ENCODE results near the gene FGF14. TPM values are rescaled to one million over a fixed set of nuclear protein-coding genes. Genes with fewer than 3 reads are reported as not detected.

FGF14 gene
- total RNA-seq, 1 donor from 2014 or later, result not detected

DNA sequence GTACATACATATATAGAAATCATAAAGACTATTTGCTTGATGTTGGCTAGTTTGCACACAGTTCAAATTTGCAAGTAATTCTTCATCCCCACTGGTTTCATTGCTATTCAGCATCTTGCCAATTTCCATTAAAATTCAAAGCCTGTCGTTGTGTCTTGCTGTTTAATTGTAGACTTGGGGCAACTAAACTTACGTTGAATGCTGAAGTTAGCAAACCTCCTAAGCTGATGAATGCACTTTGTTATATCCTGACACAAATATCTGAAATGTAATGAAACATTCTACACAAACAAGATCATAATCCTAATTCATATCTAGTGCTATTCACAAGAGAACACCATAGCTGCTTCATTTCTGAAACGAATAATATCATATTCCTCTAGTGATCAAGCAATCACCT lies 568.2 kb downstream of the FGF14 start:
- intact Hi-C loops (cut with micrococcal nuclease), result no loop called here
- H3K27me3 Mint-ChIP-seq (ENCODE audit: insufficient read depth), result no peaks in the 10 kb centered on the region

GRCh38 chr13:101830035-101830434 lies 571.8 kb downstream of the FGF14 start:
- Mint-ChIP-seq H3K4me3 (no peak overlapping the region), H3K36me3 (ENCODE audit: low read depth) (no peaks in the 10 kb centered on the region), H3K9me3 (no peaks in the 10 kb centered on the region), H3K27ac (no peak overlapping the region), H3K27me3 (ENCODE audit: insufficient read depth) (no peaks in the 10 kb centered on the region), H3K4me1 (ENCODE audit: low read depth) (no peaks in the 10 kb centered on the region)
- DNase-seq (ENCODE audit: low spot score), result no peak
- intact Hi-C loops (cut with micrococcal nuclease), result no loop called here

More for the DNA sequence above, 568.2 kb downstream of the FGF14 start:
- no peak for DNase-seq (ENCODE audit: low spot score)
- no peak overlapping the region for H3K4me3 Mint-ChIP-seq
- no peak overlapping the region for H3K27ac Mint-ChIP-seq
- H3K36me3 Mint-ChIP-seq (ENCODE audit: low read depth), result no peaks in the 10 kb centered on the region
- H3K9me3 Mint-ChIP-seq, result no peaks in the 10 kb centered on the region
- H3K4me1 Mint-ChIP-seq (ENCODE audit: low read depth), result no peaks in the 10 kb centered on the region

DNA sequence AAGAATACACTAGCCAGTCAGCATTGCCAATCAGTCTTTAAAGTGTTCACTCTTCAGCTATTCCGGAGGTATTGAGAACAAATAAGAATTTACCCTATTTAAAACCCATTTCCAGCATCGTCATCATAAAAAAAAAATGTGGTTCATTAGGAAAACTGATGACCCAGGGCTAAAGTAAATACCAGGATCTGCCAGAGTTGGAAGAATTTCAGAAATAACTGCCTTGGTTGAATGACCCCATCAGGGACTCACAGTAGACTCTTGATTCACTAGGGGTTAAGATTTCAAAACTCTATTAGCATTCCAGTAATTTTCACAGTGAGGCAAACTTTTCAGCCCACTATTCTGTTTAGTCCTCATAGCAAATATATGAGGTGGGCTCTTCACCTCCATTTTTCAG lies 572.4 kb downstream of the FGF14 start:
- Mint-ChIP-seq H3K27me3 (ENCODE audit: insufficient read depth) (no peaks in the 10 kb centered on the region), H3K4me1 (ENCODE audit: low read depth) (no peaks in the 10 kb centered on the region), H3K27ac (no peak overlapping the region), H3K36me3 (ENCODE audit: low read depth) (no peaks in the 10 kb centered on the region), H3K4me3 (no peak overlapping the region), H3K9me3 (no peaks in the 10 kb centered on the region)
- intact Hi-C loops (cut with micrococcal nuclease), result no loop called here
- DNase-seq (ENCODE audit: low spot score), result no peak

DNA sequence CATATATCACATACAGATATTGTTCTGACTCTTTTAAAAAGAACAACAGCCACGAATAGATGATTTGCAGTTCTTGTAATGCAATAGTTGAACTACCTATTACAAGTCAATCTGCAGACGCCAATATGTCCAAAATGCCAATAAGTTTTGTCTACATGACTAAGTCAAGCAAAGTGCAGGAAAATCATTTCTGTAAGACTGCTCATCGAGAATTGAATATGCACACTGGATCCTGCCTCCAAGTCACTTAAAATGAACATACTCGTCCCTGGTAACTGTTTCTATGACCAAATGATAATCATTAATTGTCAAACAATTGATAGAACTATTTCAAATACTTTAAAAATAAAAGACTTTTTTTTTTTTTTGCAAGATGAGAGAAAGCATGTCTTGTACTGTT lies 573.7 kb downstream of the FGF14 start:
- intact Hi-C loops (cut with micrococcal nuclease), result no loop called here
- Mint-ChIP-seq H3K27me3 (ENCODE audit: insufficient read depth) (no peaks in the 10 kb centered on the region), H3K36me3 (ENCODE audit: low read depth) (no peaks in the 10 kb centered on the region), H3K9me3 (no peaks in the 10 kb centered on the region), H3K4me3 (no peak overlapping the region), H3K4me1 (ENCODE audit: low read depth) (no peaks in the 10 kb centered on the region), H3K27ac (no peak overlapping the region)
- no peak for DNase-seq (ENCODE audit: low spot score)

DNA sequence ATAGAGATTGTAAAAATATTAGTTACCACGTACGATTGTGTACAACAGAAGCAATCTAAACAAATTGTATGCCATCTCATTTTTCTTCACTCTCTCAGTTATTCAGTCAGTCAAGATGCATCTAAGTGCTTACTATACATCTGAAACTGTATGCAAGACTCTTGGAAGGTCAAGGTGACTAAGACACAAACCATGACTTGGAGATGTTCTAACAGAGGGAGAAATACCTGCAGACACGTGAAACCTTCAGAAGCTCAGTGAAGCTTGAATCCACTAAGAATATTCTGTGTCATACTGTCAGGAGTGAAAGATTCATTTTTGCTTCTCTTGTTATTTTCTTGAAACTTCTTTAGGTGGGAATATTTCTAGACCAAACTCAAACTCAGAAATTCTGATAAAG lies 584.0 kb downstream of the FGF14 start:
- Mint-ChIP-seq H3K27ac (no peak overlapping the region), H3K27me3 (ENCODE audit: insufficient read depth) (no peaks in the 10 kb centered on the region), H3K9me3 (no peaks in the 10 kb centered on the region), H3K4me3 (no peak overlapping the region), H3K4me1 (ENCODE audit: low read depth) (no peaks in the 10 kb centered on the region), H3K36me3 (ENCODE audit: low read depth) (no peaks in the 10 kb centered on the region)
- DNase-seq (ENCODE audit: low spot score), result no peak
- intact Hi-C loops (cut with micrococcal nuclease), result no loop called here

DNA sequence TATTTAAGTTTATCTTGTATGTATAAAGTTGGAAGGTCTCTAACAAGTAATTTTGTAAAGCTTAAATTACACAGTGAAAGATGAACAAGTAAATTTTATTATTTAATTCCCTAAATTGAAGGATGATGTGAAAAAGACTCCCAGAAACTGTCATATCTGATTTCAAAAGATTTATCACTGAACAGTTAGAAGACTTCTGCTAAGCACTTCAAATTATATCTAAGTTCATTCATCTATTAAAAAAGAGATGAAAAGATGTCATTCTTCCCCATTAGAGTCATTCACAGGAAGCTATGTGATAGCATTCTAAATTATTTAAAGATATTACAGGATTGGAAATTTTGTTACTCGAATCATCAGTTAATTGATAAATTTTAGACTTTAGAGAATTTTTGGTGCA lies 590.0 kb downstream of the FGF14 start:
- intact Hi-C loops (cut with micrococcal nuclease), result no loop called here

GRCh38 chr13:101811284-101811839 lies 590.5 kb downstream of the FGF14 start:
- DNase-seq (ENCODE audit: low spot score), result no peak
- intact Hi-C loops (cut with micrococcal nuclease), result no loop called here
- Mint-ChIP-seq H3K36me3 (ENCODE audit: low read depth) (no peaks in the 10 kb centered on the region), H3K27ac (no peak overlapping the region), H3K9me3 (no peaks in the 10 kb centered on the region), H3K4me1 (ENCODE audit: low read depth) (no peaks in the 10 kb centered on the region), H3K4me3 (no peak overlapping the region), H3K27me3 (ENCODE audit: insufficient read depth) (no peaks in the 10 kb centered on the region)

More for the DNA sequence above, 590.0 kb downstream of the FGF14 start:
- DNase-seq (ENCODE audit: low spot score), result no peak
- Mint-ChIP-seq H3K4me1 (ENCODE audit: low read depth) (no peaks in the 10 kb centered on the region), H3K27me3 (ENCODE audit: insufficient read depth) (no peaks in the 10 kb centered on the region), H3K4me3 (no peak overlapping the region), H3K27ac (no peak overlapping the region), H3K9me3 (no peaks in the 10 kb centered on the region), H3K36me3 (ENCODE audit: low read depth) (no peaks in the 10 kb centered on the region)

GRCh38 chr13:101799196-101799595 lies 602.7 kb downstream of the FGF14 start:
- Mint-ChIP-seq H3K4me1 (ENCODE audit: low read depth) (no peaks in the 10 kb centered on the region), H3K36me3 (ENCODE audit: low read depth) (no peaks in the 10 kb centered on the region), H3K27ac (no peak overlapping the region), H3K4me3 (no peak overlapping the region), H3K9me3 (no peaks in the 10 kb centered on the region), H3K27me3 (ENCODE audit: insufficient read depth) (no peaks in the 10 kb centered on the region)
- intact Hi-C loops (cut with micrococcal nuclease), result no loop called here
- DNase-seq (ENCODE audit: low spot score), result no peak

- H3K36me3 Mint-ChIP-seq (ENCODE audit: low read depth), result no peaks in the 10 kb centered on the region
- no peaks in the 10 kb centered on the region for H3K27me3 Mint-ChIP-seq (ENCODE audit: insufficient read depth)
- no peaks in the 10 kb centered on the region for H3K9me3 Mint-ChIP-seq
- intact Hi-C loops (cut with micrococcal nuclease), result no loop called here
- no peaks in the 10 kb centered on the region for H3K4me1 Mint-ChIP-seq (ENCODE audit: low read depth)
- no peak for DNase-seq (ENCODE audit: low spot score)
- H3K4me3 Mint-ChIP-seq, result no peak overlapping the region
- no peak overlapping the region for H3K27ac Mint-ChIP-seq
Observed at GRCh38 chr13:101798437-101798836, 603.4 kb downstream of the FGF14 start.

- Mint-ChIP-seq H3K36me3 (ENCODE audit: low read depth) (no peaks in the 10 kb centered on the region), H3K4me3 (no peak overlapping the region), H3K9me3 (no peaks in the 10 kb centered on the region), H3K27ac (no peak overlapping the region), H3K27me3 (ENCODE audit: insufficient read depth) (peaks cover 3% of the 10 kb centered on the region), H3K4me1 (ENCODE audit: low read depth) (no peaks in the 10 kb centered on the region)
- intact Hi-C loops (cut with micrococcal nuclease), result no loop called here
- DNase-seq (ENCODE audit: low spot score), result no peak
Observed at GRCh38 chr13:101795460-101795859, 606.4 kb downstream of the FGF14 start.

GRCh38 chr13:101795025-101795424 lies 606.8 kb downstream of the FGF14 start:
- peaks cover 3% of the 10 kb centered on the region for H3K27me3 Mint-ChIP-seq (ENCODE audit: insufficient read depth)
- H3K36me3 Mint-ChIP-seq (ENCODE audit: low read depth), result no peaks in the 10 kb centered on the region
- no peak overlapping the region for H3K27ac Mint-ChIP-seq
- no peaks in the 10 kb centered on the region for H3K4me1 Mint-ChIP-seq (ENCODE audit: low read depth)
- H3K9me3 Mint-ChIP-seq, result no peaks in the 10 kb centered on the region
- no peak overlapping the region for H3K4me3 Mint-ChIP-seq
- no peak for DNase-seq (ENCODE audit: low spot score)
- intact Hi-C loops (cut with micrococcal nuclease), result no loop called here

- no peak for DNase-seq (ENCODE audit: low spot score)
- Mint-ChIP-seq H3K27ac (no peak overlapping the region), H3K4me3 (no peak overlapping the region), H3K36me3 (ENCODE audit: low read depth) (no peaks in the 10 kb centered on the region), H3K9me3 (no peaks in the 10 kb centered on the region), H3K27me3 (ENCODE audit: insufficient read depth) (peaks cover 3% of the 10 kb centered on the region), H3K4me1 (ENCODE audit: low read depth) (no peaks in the 10 kb centered on the region)
- intact Hi-C loops (cut with micrococcal nuclease), result no loop called here
Observed at GRCh38 chr13:101792189-101792588, 609.7 kb downstream of the FGF14 start.

DNA sequence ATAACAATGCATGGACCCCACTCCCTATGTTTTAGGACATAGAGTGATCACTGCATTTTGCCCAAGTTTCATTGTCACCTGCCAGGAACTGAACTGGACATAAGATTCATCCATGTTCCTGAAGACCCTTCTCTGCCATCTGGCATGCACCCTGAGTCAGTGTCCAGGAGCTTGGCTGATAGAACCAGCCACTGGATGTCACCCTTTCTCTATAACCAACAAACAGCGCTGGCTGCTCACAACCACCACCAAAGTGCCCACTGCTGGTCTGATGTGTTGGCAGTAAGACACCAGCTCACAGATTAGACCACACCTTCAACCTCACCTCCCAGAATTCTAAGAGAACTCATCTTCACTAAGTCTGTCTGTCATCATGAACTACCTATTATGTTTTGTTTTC lies 616.0 kb downstream of the FGF14 start:
- H3K9me3 Mint-ChIP-seq, result no peaks in the 10 kb centered on the region
- no peak overlapping the region for H3K4me3 Mint-ChIP-seq
- H3K36me3 Mint-ChIP-seq (ENCODE audit: low read depth), result no peaks in the 10 kb centered on the region
- intact Hi-C loops (cut with micrococcal nuclease), result no loop called here
- DNase-seq (ENCODE audit: low spot score), result no peak
- no peaks in the 10 kb centered on the region for H3K27me3 Mint-ChIP-seq (ENCODE audit: insufficient read depth)
- H3K27ac Mint-ChIP-seq, result no peak overlapping the region
- no peaks in the 10 kb centered on the region for H3K4me1 Mint-ChIP-seq (ENCODE audit: low read depth)

GRCh38 chr13:101784313-101784712 lies 617.5 kb downstream of the FGF14 start:
- H3K9me3 Mint-ChIP-seq, result no peaks in the 10 kb centered on the region
- DNase-seq (ENCODE audit: low spot score), result no peak
- no peaks in the 10 kb centered on the region for H3K27me3 Mint-ChIP-seq (ENCODE audit: insufficient read depth)
- no peaks in the 10 kb centered on the region for H3K4me1 Mint-ChIP-seq (ENCODE audit: low read depth)
- intact Hi-C loops (cut with micrococcal nuclease), result no loop called here
- no peak overlapping the region for H3K4me3 Mint-ChIP-seq
- H3K36me3 Mint-ChIP-seq (ENCODE audit: low read depth), result no peaks in the 10 kb centered on the region
- no peak overlapping the region for H3K27ac Mint-ChIP-seq
